HEK293 (cell line): Measurements from ENCODE around the gene TRABD2A.

Experiments used
- CTCF ChIA-PET: fragments of 350-600 bp; formaldehyde crosslinking; extraction: SDS; loops from one replicate; lab custom pipeline; 2021; ENCODE audit warnings: antibody characterized with exemption; lab: Yijun Ruan, JAX
- POLR2A ChIA-PET: fragments of 300-600 bp; formaldehyde crosslinking; extraction: SDS; loops from one replicate; lab custom pipeline; 2020; ENCODE audit warnings: antibody characterized with exemption, inconsistent platforms; lab: Yijun Ruan, JAX
- H3K27ac ChIP-seq: fragments of 200-500 bp; sonication (Bioruptor generic); 2 replicates; pipeline ENCODE4 v1.5.1; 2014; ENCODE audit warnings: low read depth, low read length, control low read depth, inconsistent platforms; ENCODE audit errors: extremely low read depth
- H3K36me3 ChIP-seq, 2 experiments: fragments of 200-500 bp in 1 of 2; sonication (Bioruptor generic) in 1 of 2; 1 replicate in 1 of 2; 2 replicates in 1 of 2; pipeline ENCODE4 v1.5.1; 2014 to 2017; ENCODE audit warnings: inconsistent platforms in 2 of 2, low read length in 2 of 2; ENCODE audit not compliant: control insufficient read depth in 2 of 2, insufficient read depth in 1 of 2
- H3K4me1 ChIP-seq: fragments of 200-500 bp; sonication (Bioruptor generic); 2 replicates; pipeline ENCODE4 v1.5.1; 2014; ENCODE audit warnings: mild to moderate bottlenecking, low read length, inconsistent platforms; ENCODE audit not compliant: control insufficient read depth, insufficient read depth
- H3K4me3 ChIP-seq: 2 replicates; pipeline ENCODE4 v1.5.1; 2011; ENCODE audit warnings: low read depth, mild to moderate bottlenecking, control low read depth, low read length, moderate library complexity
- H3K9me3 ChIP-seq: fragments of 200-500 bp; sonication (Bioruptor generic); 2 replicates; pipeline ENCODE4 v1.5.1; 2014; ENCODE audit warnings: low read depth, low read length, inconsistent platforms; ENCODE audit not compliant: control insufficient read depth, insufficient read depth
- GLI2 ChIP-seq: fragments of 450-650 bp; formaldehyde crosslinking; IDR thresholded peaks from 2 replicates; pipeline ENCODE4; 2017; ENCODE audit warnings: missing biosample characterization, missing genetic modification characterization, low read depth, borderline replicate concordance
- HOXA7 ChIP-seq: sonication (generic); formaldehyde crosslinking; IDR thresholded peaks from 2 replicates; pipeline ENCODE4 v1.8.1; 2022; ENCODE audit warnings: missing genetic modification reagents, borderline replicate concordance
- SCRT1 ChIP-seq: fragments of 450-650 bp; formaldehyde crosslinking; IDR thresholded peaks from 2 replicates; pipeline ENCODE4 v1.5.1; 2016; ENCODE audit warnings: missing biosample characterization, missing genetic modification characterization, borderline replicate concordance
- SETDB1 ChIP-seq: IDR thresholded peaks from one replicate; pipeline ENCODE4 v1.6.1; 2017; ENCODE audit warnings: mild to moderate bottlenecking, low read length, moderate library complexity, mixed read lengths; ENCODE audit not compliant: insufficient read length
- TRIM28 ChIP-seq: IDR thresholded peaks from 2 replicates; pipeline ENCODE4 v1.6.1; 2011; ENCODE audit warnings: low read length, control low read depth, borderline replicate concordance
- WT1 ChIP-seq: fragments of 450-650 bp; formaldehyde crosslinking; IDR thresholded peaks from 2 replicates; pipeline ENCODE4 v1.5.1; 2016; ENCODE audit warnings: missing biosample characterization, missing genetic modification characterization
- ZBTB7A ChIP-seq: fragments of 450-650 bp; formaldehyde crosslinking; IDR thresholded peaks from 2 replicates; pipeline ENCODE4 v1.5.1; 2016; ENCODE audit warnings: low read depth, missing biosample characterization, missing genetic modification characterization
- ZFP41 ChIP-seq: fragments of 450-650 bp; formaldehyde crosslinking; IDR thresholded peaks from 2 replicates; pipeline ENCODE4 v1.5.1; 2016; ENCODE audit warnings: missing biosample characterization, missing genetic modification characterization, borderline replicate concordance
- ZNF112 ChIP-seq: fragments of 450-650 bp; formaldehyde crosslinking; IDR thresholded peaks from 2 replicates; pipeline ENCODE4 v1.5.0; 2017; ENCODE audit warnings: missing biosample characterization, missing genetic modification characterization
- ZNF146 ChIP-seq: fragments of 450-650 bp; formaldehyde crosslinking; IDR thresholded peaks from 2 replicates; pipeline ENCODE4 v1.5.1; 2016; ENCODE audit warnings: missing biosample characterization, missing genetic modification characterization
- ZNF155 ChIP-seq: fragments of 450-650 bp; formaldehyde crosslinking; IDR thresholded peaks from 2 replicates; pipeline ENCODE4 v1.5.1; 2016; ENCODE audit warnings: missing biosample characterization, missing genetic modification characterization
- ZNF184 ChIP-seq: fragments of 450-650 bp; IDR thresholded peaks from 2 replicates; pipeline ENCODE4 v1.5.1; 2018; ENCODE audit warnings: missing biosample characterization, mild to moderate bottlenecking, missing genetic modification characterization
- ZNF221 ChIP-seq: fragments of 450-650 bp; formaldehyde crosslinking; IDR thresholded peaks from 2 replicates; pipeline ENCODE4 v1.5.1; 2017; ENCODE audit warnings: missing biosample characterization, missing genetic modification characterization, borderline replicate concordance
- ZNF335 ChIP-seq: fragments of 450-650 bp; formaldehyde crosslinking; conservative IDR thresholded peaks from 2 replicates; pipeline ENCODE4 v1.5.1; 2016; ENCODE audit warnings: missing biosample characterization, missing genetic modification characterization
- ZNF350 ChIP-seq: fragments of 450-650 bp; formaldehyde crosslinking; IDR thresholded peaks from 2 replicates; pipeline ENCODE4 v1.5.0; 2017; ENCODE audit warnings: missing biosample characterization, mild to moderate bottlenecking, missing genetic modification characterization
- ZNF366 ChIP-seq: fragments of 450-650 bp; formaldehyde crosslinking; conservative IDR thresholded peaks from 2 replicates; pipeline ENCODE4 v1.5.1; 2016; ENCODE audit warnings: missing biosample characterization, missing genetic modification characterization
- ZNF530 ChIP-seq: fragments of 450-650 bp; formaldehyde crosslinking; IDR thresholded peaks from 2 replicates; pipeline ENCODE4 v1.5.1; 2016; ENCODE audit warnings: low read depth, missing biosample characterization, missing genetic modification characterization
- ZNF548 ChIP-seq: fragments of 450-650 bp; formaldehyde crosslinking; IDR thresholded peaks from 2 replicates; pipeline ENCODE4 v1.5.1; 2016; ENCODE audit warnings: missing biosample characterization, missing genetic modification characterization
- ZNF558 ChIP-seq: fragments of 450-650 bp; formaldehyde crosslinking; IDR thresholded peaks from 2 replicates; pipeline ENCODE4 v1.5.1; 2016; ENCODE audit warnings: missing biosample characterization, missing genetic modification characterization
- ZNF747 ChIP-seq: fragments of 450-650 bp; formaldehyde crosslinking; IDR thresholded peaks from 2 replicates; pipeline ENCODE4 v1.5.1; 2016; ENCODE audit warnings: missing biosample characterization, missing genetic modification characterization
- ZSCAN16 ChIP-seq: fragments of 450-650 bp; formaldehyde crosslinking; IDR thresholded peaks from 2 replicates; pipeline ENCODE4 v1.5.1; 2016; ENCODE audit warnings: missing biosample characterization, missing genetic modification characterization
- TF ChIP-seq, protein P1 (sequence below): fragments of 450-650 bp; formaldehyde crosslinking; IDR thresholded peaks from 2 replicates; pipeline ENCODE4 v1.5.1; 2016; ENCODE audit warnings: missing biosample characterization, missing genetic modification characterization, low read depth
- TF ChIP-seq, protein P2 (sequence below): fragments of 450-650 bp; formaldehyde crosslinking; IDR thresholded peaks from 2 replicates; pipeline ENCODE4 v1.5.1; 2016; ENCODE audit warnings: missing biosample characterization, missing genetic modification characterization, borderline replicate concordance
- TF ChIP-seq, protein P3 (sequence below): fragments of 450-650 bp; formaldehyde crosslinking; IDR thresholded peaks from 2 replicates; pipeline ENCODE4 v1.5.1; 2016; ENCODE audit warnings: missing biosample characterization, missing genetic modification characterization
- TF ChIP-seq, protein P4 (sequence below): fragments of 450-650 bp; formaldehyde crosslinking; IDR thresholded peaks from 2 replicates; pipeline ENCODE4; 2016; ENCODE audit warnings: missing biosample characterization, missing genetic modification characterization
- TF ChIP-seq, protein P5 (sequence below): fragments of 450-650 bp; IDR thresholded peaks from 2 replicates; pipeline ENCODE4 v1.5.1; 2018; ENCODE audit warnings: missing biosample characterization, mild to moderate bottlenecking, missing genetic modification characterization

The TRABD2A gene

DNA sequence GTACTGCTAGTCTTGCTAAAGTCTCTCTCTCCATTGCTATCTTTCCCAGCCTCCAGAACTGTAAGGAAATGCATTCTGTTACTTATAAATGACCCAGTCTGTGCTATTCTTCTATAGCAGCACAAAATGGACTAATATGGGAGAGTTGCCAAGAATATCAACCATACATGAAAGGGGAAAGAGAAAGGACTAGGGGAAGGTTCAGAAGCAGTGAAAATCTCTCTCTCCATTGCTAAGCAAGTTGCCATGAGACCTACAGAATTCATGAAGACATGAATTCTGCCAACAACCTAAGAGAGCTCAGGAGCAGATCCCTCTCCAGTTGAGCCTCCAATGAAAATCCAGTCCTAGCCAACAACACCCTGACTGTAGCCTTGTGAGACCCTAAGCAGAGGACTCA lies 3.6 kb upstream of the TRABD2A start:
- Histone ChIP-seq H3K27ac (no peak overlapping the region), H3K4me3 (no peak overlapping the region), H3K4me1 (no peaks in the 10 kb centered on the region), H3K36me3 (no peaks in the 10 kb centered on the region), H3K9me3 (no peaks in the 10 kb centered on the region)
- ChIA-PET POLR2A (no interaction called here), CTCF (interaction anchor here (0.7 to 2.9 kb wide), 2 partner anchors 42 to 191 kb away, joined by 3 to 10 read pairs; no protein-coding TSS in a partner anchor)
- TF ChIP-seq ZNF155 (tag by site-specific recombination) (no peak), WT1 (tag by site-specific recombination) (no peak), ZNF146 (tag by site-specific recombination) (no peak), ZNF350 (tag by site-specific recombination) (no peak), ZNF335 (tag by site-specific recombination) (no peak), ZSCAN16 (no peak), ZNF184 (tag by site-specific recombination) (no peak), ZFP41 (tag by site-specific recombination) (no peak), ZNF558 (tag by site-specific recombination) (no peak), HOXA7 (CRISPR knock-in tag) (no peak), ZNF530 (tag by site-specific recombination) (no peak), ZNF548 (tag by site-specific recombination) (no peak), ZNF221 (tag by site-specific recombination) (no peak)

DNA sequence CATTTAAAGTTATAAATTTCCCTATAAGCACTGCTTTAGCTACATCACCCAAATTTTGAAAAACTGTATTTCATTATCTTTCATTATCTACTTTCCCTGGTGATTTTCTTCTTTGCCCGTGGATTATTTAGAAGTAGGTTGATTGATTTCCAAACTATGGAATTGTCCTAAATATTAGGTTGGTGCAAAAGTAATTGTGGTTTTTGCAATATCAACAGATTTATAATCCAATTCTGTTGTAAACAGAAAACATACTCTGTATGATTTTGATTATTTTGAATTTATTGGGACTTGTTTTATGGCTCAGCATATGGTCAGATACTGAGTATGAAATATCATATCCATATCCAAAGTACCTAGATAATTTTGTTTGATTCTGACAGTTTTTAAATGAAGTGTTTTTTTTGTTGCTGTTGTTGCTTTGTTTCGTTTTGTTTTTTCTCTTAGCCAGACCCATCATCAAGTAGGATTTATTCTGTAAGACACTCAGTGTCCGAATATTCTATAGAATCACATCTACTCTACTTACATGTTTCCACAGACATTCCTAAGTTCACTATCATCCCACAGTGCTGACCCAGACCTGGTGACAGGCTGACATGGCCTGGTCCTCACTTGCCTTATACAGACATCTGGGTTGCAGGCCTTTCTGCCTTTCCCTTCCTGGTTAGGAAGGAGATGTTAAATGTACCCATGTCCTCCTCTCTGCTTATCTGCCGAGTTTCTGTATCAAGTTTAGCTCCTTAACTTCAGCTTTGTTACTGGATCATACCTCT lies 2.1 kb upstream of the TRABD2A start:
- H3K27ac ChIP-seq = no peak overlapping the region
- H3K9me3 ChIP-seq = no peaks in the 10 kb centered on the region
- ChIA-PET POLR2A (interaction anchor here (3.8 kb wide), 1 partner anchor 23 kb away, joined by 21 read pairs; the partner anchor contains the start of gene TMSB10), CTCF (interaction anchor here (0.6 to 3.3 kb wide), 23 partner anchors 9 to 929 kb away, joined by 3 to 27 read pairs (median 4); no protein-coding TSS in a partner anchor)
- no peak overlapping the region for H3K4me3 ChIP-seq
- no peaks in the 10 kb centered on the region for H3K36me3 ChIP-seq
- H3K4me1 ChIP-seq = no peaks in the 10 kb centered on the region
- TF ChIP-seq, protein P1, sequence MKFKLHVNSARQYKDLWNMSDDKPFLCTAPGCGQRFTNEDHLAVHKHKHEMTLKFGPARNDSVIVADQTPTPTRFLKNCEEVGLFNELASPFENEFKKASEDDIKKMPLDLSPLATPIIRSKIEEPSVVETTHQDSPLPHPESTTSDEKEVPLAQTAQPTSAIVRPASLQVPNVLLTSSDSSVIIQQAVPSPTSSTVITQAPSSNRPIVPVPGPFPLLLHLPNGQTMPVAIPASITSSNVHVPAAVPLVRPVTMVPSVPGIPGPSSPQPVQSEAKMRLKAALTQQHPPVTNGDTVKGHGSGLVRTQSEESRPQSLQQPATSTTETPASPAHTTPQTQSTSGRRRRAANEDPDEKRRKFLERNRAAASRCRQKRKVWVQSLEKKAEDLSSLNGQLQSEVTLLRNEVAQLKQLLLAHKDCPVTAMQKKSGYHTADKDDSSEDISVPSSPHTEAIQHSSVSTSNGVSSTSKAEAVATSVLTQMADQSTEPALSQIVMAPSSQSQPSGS (tag by site-specific recombination) = no peak
- TF ChIP-seq, protein P2, sequence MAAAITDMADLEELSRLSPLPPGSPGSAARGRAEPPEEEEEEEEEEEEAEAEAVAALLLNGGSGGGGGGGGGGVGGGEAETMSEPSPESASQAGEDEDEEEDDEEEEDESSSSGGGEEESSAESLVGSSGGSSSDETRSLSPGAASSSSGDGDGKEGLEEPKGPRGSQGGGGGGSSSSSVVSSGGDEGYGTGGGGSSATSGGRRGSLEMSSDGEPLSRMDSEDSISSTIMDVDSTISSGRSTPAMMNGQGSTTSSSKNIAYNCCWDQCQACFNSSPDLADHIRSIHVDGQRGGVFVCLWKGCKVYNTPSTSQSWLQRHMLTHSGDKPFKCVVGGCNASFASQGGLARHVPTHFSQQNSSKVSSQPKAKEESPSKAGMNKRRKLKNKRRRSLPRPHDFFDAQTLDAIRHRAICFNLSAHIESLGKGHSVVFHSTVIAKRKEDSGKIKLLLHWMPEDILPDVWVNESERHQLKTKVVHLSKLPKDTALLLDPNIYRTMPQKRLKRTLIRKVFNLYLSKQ (tag by site-specific recombination) = no peak
- TF ChIP-seq, protein P3, sequence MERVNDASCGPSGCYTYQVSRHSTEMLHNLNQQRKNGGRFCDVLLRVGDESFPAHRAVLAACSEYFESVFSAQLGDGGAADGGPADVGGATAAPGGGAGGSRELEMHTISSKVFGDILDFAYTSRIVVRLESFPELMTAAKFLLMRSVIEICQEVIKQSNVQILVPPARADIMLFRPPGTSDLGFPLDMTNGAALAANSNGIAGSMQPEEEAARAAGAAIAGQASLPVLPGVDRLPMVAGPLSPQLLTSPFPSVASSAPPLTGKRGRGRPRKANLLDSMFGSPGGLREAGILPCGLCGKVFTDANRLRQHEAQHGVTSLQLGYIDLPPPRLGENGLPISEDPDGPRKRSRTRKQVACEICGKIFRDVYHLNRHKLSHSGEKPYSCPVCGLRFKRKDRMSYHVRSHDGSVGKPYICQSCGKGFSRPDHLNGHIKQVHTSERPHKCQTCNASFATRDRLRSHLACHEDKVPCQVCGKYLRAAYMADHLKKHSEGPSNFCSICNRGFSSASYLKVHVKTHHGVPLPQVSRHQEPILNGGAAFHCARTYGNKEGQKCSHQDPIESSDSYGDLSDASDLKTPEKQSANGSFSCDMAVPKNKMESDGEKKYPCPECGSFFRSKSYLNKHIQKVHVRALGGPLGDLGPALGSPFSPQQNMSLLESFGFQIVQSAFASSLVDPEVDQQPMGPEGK = no peak
- TF ChIP-seq, protein P4, sequence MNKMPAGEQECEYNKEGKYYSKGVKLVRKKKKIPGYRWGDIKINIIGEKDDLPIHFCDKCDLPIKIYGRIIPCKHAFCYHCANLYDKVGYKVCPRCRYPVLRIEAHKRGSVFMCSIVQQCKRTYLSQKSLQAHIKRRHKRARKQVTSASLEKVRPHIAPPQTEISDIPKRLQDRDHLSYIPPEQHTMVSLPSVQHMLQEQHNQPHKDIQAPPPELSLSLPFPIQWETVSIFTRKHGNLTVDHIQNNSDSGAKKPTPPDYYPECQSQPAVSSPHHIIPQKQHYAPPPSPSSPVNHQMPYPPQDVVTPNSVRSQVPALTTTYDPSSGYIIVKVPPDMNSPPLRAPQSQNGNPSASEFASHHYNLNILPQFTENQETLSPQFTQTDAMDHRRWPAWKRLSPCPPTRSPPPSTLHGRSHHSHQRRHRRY = no peak
- TF ChIP-seq, protein P5, sequence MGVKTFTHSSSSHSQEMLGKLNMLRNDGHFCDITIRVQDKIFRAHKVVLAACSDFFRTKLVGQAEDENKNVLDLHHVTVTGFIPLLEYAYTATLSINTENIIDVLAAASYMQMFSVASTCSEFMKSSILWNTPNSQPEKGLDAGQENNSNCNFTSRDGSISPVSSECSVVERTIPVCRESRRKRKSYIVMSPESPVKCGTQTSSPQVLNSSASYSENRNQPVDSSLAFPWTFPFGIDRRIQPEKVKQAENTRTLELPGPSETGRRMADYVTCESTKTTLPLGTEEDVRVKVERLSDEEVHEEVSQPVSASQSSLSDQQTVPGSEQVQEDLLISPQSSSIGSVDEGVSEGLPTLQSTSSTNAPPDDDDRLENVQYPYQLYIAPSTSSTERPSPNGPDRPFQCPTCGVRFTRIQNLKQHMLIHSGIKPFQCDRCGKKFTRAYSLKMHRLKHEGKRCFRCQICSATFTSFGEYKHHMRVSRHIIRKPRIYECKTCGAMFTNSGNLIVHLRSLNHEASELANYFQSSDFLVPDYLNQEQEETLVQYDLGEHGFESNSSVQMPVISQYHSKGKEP (tag by site-specific recombination) = no peak
- TF ChIP-seq ZNF747 (tag by site-specific recombination) (no peak), ZNF112 (tag by site-specific recombination) (no peak), ZBTB7A (tag by site-specific recombination) (no peak), ZNF366 (tag by site-specific recombination) (no peak), GLI2 (no peak), SETDB1 (no peak), TRIM28 (no peak), SCRT1 (tag by site-specific recombination) (no peak)
